SK-N-SH treated with all-trans-retinoic acid at 6 μM for 48 hours (cell line): ENCODE results near the gene CLSTN2.

Source experiments
- ARNTL ChIP-seq: fragments of 450-650 bp; formaldehyde crosslinking; IDR thresholded peaks from 2 replicates; pipeline ENCODE4 v1.5.0; 2020; ENCODE audit warnings: low read depth, mild to moderate bottlenecking, moderate library complexity, borderline replicate concordance
- BACH2 ChIP-seq: fragments of 250-450 bp; sonication (Bioruptor Pico); IDR thresholded peaks from 2 replicates; pipeline ENCODE4 v1.9.0; 2021; ENCODE audit warnings: mild to moderate bottlenecking, borderline replicate concordance
- CSDC2 ChIP-seq: fragments of 250-450 bp; sonication (Bioruptor Pico); IDR thresholded peaks from 2 replicates; pipeline ENCODE4 v1.5.0; 2020; ENCODE audit warnings: mild to moderate bottlenecking, moderate library complexity
- PPARA ChIP-seq: fragments of 250-450 bp; sonication (Bioruptor Pico); IDR thresholded peaks from 2 replicates; pipeline ENCODE4 v1.5.0; 2020; ENCODE audit warnings: mild to moderate bottlenecking, borderline replicate concordance
- SNAI2 ChIP-seq: fragments of 250-450 bp; sonication (Bioruptor Pico); IDR thresholded peaks from 2 replicates; pipeline ENCODE4 v1.5.0; 2020; ENCODE audit warnings: mild to moderate bottlenecking, moderate library complexity
- TOX ChIP-seq: fragments of 250-450 bp; sonication (Bioruptor Pico); IDR thresholded peaks from 2 replicates; pipeline ENCODE4 v1.8.0; 2021; ENCODE audit warnings: mild to moderate bottlenecking, moderate library complexity, borderline replicate concordance
- ZC3H10 ChIP-seq: fragments of 250-450 bp; sonication (Bioruptor Pico); IDR thresholded peaks from 2 replicates; pipeline ENCODE4 v1.5.1; 2021; ENCODE audit warnings: mild to moderate bottlenecking, moderate library complexity
- ZFP30 ChIP-seq: fragments of 450-650 bp; formaldehyde crosslinking; IDR thresholded peaks from 2 replicates; pipeline ENCODE4 v1.5.0; 2022; ENCODE audit warnings: mild to moderate bottlenecking, moderate library complexity
- ZNF565 ChIP-seq: fragments of 450-650 bp; formaldehyde crosslinking; conservative IDR thresholded peaks from 2 replicates; pipeline ENCODE4 v1.5.0; 2020; ENCODE audit warnings: low read depth, mild to moderate bottlenecking, moderate library complexity
- ZNF70 ChIP-seq: fragments of 450-650 bp; formaldehyde crosslinking; IDR thresholded peaks from 2 replicates; pipeline ENCODE4 v1.5.0; 2020; ENCODE audit warnings: mild to moderate bottlenecking, moderate library complexity
- TF ChIP-seq, protein P1 (sequence below): fragments of 250-450 bp; sonication (Bioruptor Pico); IDR thresholded peaks from 2 replicates; pipeline ENCODE4 v1.5.1; 2021; ENCODE audit warnings: mild to moderate bottlenecking, moderate library complexity
- TF ChIP-seq, protein P2 (sequence below): fragments of 250-450 bp; sonication (Bioruptor Pico); IDR thresholded peaks from 2 replicates; pipeline ENCODE4 v1.8.0; 2020; ENCODE audit warnings: mild to moderate bottlenecking, moderate library complexity, borderline replicate concordance
- TF ChIP-seq, protein P3 (sequence below): fragments of 250-450 bp; sonication (Bioruptor Pico); IDR thresholded peaks from 2 replicates; pipeline ENCODE4 v1.8.0; 2021; ENCODE audit warnings: low read depth, mild to moderate bottlenecking, moderate library complexity, borderline replicate concordance

DNA sequence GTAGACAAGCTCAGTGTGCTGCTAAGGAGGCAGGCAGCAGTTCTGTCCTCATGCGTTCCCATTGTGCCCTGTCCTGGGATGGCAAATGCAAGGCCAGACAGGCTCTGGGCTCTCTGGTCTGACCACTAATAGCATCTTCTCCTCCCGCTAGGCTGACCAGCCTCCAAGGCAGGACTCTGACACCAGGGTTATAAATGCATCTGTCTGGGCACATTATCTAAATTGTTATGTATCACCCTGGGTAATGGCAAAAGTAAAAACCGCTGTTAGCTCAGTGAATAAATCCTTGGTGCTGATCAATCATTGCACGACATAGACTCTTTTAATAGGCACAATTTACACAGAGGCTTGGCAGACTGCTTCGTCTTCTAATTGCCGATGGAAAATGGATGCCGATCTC lies 85.6 kb downstream of the CLSTN2 start:
- TF ChIP-seq ZFP30 (CRISPR knock-in tag) (no peak), ZC3H10 (CRISPR knock-in tag) (no peak), ARNTL (CRISPR knock-in tag) (no peak), TOX (no peak), SNAI2 (CRISPR knock-in tag) (no peak), PPARA (CRISPR knock-in tag) (no peak), ZNF70 (CRISPR knock-in tag) (no peak), ZNF565 (no peak), BACH2 (CRISPR knock-in tag) (no peak), CSDC2 (CRISPR knock-in tag) (no peak)
- TF ChIP-seq, protein P1, sequence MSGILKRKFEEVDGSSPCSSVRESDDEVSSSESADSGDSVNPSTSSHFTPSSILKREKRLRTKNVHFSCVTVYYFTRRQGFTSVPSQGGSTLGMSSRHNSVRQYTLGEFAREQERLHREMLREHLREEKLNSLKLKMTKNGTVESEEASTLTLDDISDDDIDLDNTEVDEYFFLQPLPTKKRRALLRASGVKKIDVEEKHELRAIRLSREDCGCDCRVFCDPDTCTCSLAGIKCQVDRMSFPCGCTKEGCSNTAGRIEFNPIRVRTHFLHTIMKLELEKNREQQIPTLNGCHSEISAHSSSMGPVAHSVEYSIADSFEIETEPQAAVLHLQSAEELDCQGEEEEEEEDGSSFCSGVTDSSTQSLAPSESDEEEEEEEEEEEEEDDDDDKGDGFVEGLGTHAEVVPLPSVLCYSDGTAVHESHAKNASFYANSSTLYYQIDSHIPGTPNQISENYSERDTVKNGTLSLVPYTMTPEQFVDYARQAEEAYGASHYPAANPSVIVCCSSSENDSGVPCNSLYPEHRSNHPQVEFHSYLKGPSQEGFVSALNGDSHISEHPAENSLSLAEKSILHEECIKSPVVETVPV (CRISPR knock-in tag) = no peak
- TF ChIP-seq, protein P2, sequence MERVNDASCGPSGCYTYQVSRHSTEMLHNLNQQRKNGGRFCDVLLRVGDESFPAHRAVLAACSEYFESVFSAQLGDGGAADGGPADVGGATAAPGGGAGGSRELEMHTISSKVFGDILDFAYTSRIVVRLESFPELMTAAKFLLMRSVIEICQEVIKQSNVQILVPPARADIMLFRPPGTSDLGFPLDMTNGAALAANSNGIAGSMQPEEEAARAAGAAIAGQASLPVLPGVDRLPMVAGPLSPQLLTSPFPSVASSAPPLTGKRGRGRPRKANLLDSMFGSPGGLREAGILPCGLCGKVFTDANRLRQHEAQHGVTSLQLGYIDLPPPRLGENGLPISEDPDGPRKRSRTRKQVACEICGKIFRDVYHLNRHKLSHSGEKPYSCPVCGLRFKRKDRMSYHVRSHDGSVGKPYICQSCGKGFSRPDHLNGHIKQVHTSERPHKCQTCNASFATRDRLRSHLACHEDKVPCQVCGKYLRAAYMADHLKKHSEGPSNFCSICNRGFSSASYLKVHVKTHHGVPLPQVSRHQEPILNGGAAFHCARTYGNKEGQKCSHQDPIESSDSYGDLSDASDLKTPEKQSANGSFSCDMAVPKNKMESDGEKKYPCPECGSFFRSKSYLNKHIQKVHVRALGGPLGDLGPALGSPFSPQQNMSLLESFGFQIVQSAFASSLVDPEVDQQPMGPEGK (CRISPR knock-in tag) = no peak
- TF ChIP-seq, protein P3, sequence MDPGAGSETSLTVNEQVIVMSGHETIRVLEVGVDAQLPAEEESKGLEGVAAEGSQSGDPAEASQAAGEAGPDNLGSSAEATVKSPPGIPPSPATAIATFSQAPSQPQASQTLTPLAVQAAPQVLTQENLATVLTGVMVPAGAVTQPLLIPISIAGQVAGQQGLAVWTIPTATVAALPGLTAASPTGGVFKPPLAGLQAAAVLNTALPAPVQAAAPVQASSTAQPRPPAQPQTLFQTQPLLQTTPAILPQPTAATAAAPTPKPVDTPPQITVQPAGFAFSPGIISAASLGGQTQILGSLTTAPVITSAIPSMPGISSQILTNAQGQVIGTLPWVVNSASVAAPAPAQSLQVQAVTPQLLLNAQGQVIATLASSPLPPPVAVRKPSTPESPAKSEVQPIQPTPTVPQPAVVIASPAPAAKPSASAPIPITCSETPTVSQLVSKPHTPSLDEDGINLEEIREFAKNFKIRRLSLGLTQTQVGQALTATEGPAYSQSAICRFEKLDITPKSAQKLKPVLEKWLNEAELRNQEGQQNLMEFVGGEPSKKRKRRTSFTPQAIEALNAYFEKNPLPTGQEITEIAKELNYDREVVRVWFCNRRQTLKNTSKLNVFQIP (CRISPR knock-in tag) = no peak
